Neural crest cell (in vitro differentiated cells): ENCODE results near the gene PGLYRP1. TPM values are rescaled to one million over a fixed set of nuclear protein-coding genes. Genes with fewer than 3 reads are reported as not detected.

Experiments
- DNase-seq: peaks from one replicate; pipeline ENCODE4 v3.0.0; 2021; ENCODE audit warnings: low read depth, mixed read lengths, low spot score
- H3K27ac Mint-ChIP-seq: one replicate; pipeline ENCODE4 v1.8.0; 2021; ENCODE audit warnings: mild to moderate bottlenecking, mixed read lengths; ENCODE audit not compliant: unreplicated experiment
- H3K27me3 Mint-ChIP-seq: 2 replicates; pipeline ENCODE4 v1.8.0; 2021; ENCODE audit warnings: low read depth, mild to moderate bottlenecking, mixed read lengths
- H3K36me3 Mint-ChIP-seq: 2 replicates; pipeline ENCODE4 v1.8.0; 2021; ENCODE audit warnings: low read depth, mild to moderate bottlenecking, mixed read lengths
- H3K4me1 Mint-ChIP-seq: 2 replicates; pipeline ENCODE4 v1.8.0; 2021; ENCODE audit warnings: mixed read lengths
- H3K4me3 Mint-ChIP-seq: one replicate; pipeline ENCODE4 v1.8.0; 2021; ENCODE audit warnings: mild to moderate bottlenecking, mixed read lengths
- H3K9me3 Mint-ChIP-seq: 2 replicates; pipeline ENCODE4 v1.8.0; 2021; ENCODE audit warnings: mixed read lengths
- CTCF ChIP-seq: fragments of 200-600 bp; sonication (generic); conservative IDR thresholded peaks from 2 replicates; pipeline ENCODE4 v1.5.0; 2021; ENCODE audit warnings: antibody characterized with exemption, mild to moderate bottlenecking
- total RNA-seq: library from RNA; stranded (reverse); gene quantifications from 2 replicates; pipeline ENCODE4 v1.2.1, GENCODE V29; 2021

Gene PGLYRP1
- total RNA-seq, 1 donor from 2014 or later, result not detected

GRCh38 chr19:46052896-46053295, 30.0 kb upstream of the PGLYRP1 start:
- Mint-ChIP-seq H3K36me3 (no peaks in the 10 kb centered on the region), H3K27ac (no peak overlapping the region), H3K4me1 (peaks cover 8% of the 10 kb centered on the region), H3K4me3 (no peak overlapping the region), H3K27me3 (peaks cover 57% of the 10 kb centered on the region), H3K9me3 (peaks cover 13% of the 10 kb centered on the region)
- DNase-seq, result no peak
- no peak for TF ChIP-seq CTCF

- no peak for DNase-seq
- TF ChIP-seq CTCF, result peak; percentile 19
- Mint-ChIP-seq H3K27ac (no peak overlapping the region), H3K4me1 (no peaks in the 10 kb centered on the region), H3K4me3 (no peak overlapping the region), H3K9me3 (peaks cover 17% of the 10 kb centered on the region), H3K36me3 (no peaks in the 10 kb centered on the region), H3K27me3 (peaks cover 72% of the 10 kb centered on the region)
Measured at GRCh38 chr19:46049597-46049996, 26.7 kb upstream of the PGLYRP1 start.

- no peak for TF ChIP-seq CTCF
- Mint-ChIP-seq H3K4me3 (no peak overlapping the region), H3K9me3 (peaks cover 21% of the 10 kb centered on the region), H3K4me1 (no peaks in the 10 kb centered on the region), H3K27ac (no peak overlapping the region), H3K27me3 (peaks cover 44% of the 10 kb centered on the region), H3K36me3 (peaks cover 17% of the 10 kb centered on the region)
- no peak for DNase-seq
Measured at GRCh38 chr19:46043519-46043918, 20.7 kb upstream of the PGLYRP1 start.

GRCh38 chr19:46042252-46042883, 19.5 kb upstream of the PGLYRP1 start:
- peaks cover 17% of the 10 kb centered on the region for H3K36me3 Mint-ChIP-seq
- no peak for DNase-seq
- no peak overlapping the region for H3K4me3 Mint-ChIP-seq
- peaks cover 17% of the 10 kb centered on the region for H3K9me3 Mint-ChIP-seq
- H3K4me1 Mint-ChIP-seq, result no peaks in the 10 kb centered on the region
- no peak overlapping the region for H3K27ac Mint-ChIP-seq
- peaks cover 32% of the 10 kb centered on the region for H3K27me3 Mint-ChIP-seq
- no peak for TF ChIP-seq CTCF

GRCh38 chr19:46040952-46041500, 18.2 kb upstream of the PGLYRP1 start, which contains the start of gene IGFL4:
Gene IGFL4, minus strand, starts transcription at chr19:46041002. Its CDS starts 40 bp downstream, at chr19:46040962.
- Mint-ChIP-seq H3K4me1 (peaks cover 4% of the 10 kb centered on the region), H3K27ac (no peak within 1 kb of the TSS), H3K36me3 (peaks cover 21% of the 10 kb centered on the region), H3K9me3 (peaks cover 11% of the 10 kb centered on the region), H3K4me3 (no peak within 1 kb of the TSS), H3K27me3 (peaks cover 19% of the 10 kb centered on the region)
- TF ChIP-seq CTCF, result no peak
- no peak for DNase-seq
